ENCODE results near the gene MANSC1.
A peak's percentile ranks its signal among the peaks of the same experiment; 100 is the strongest.
"Not testable (repeated sequence)": the region's sequence is repeated elsewhere in the genome, so short reads cannot be mapped to it uniquely, and the experiment has no call there.

The MANSC1 gene

GRCh38 chr12:12333407-12334366 is 16.4 kb downstream of the MANSC1 start:
- peak in 6 of 42 donors; percentile 12 to 43 (median 34) for DNase-seq
- intact Hi-C loops (cut with DNase I), result no loop called here

GRCh38 chr12:12331896-12332295 is 18.1 kb downstream of the MANSC1 start:
- DNase-seq, result no peak
- intact Hi-C loops (cut with DNase I), result no loop called here

GRCh38 chr12:12331244-12331771 is 18.7 kb downstream of the MANSC1 start:
- intact Hi-C loops (cut with DNase I), result no loop called here
- DNase-seq, result peak in 35 of 42 donors; percentile 12 to 76 (median 38)

GRCh38 chr12:12327802-12328201 is 22.2 kb downstream of the MANSC1 start:
- intact Hi-C loops (cut with DNase I), result loop anchor here (5.0 kb wide), 1 partner anchor 246 kb away; no protein-coding TSS in a partner anchor
- DNase-seq, result peak in 4 of 42 donors; percentile 10 to 58 (median 30)

- intact Hi-C loops (cut with DNase I), result loop anchor here (5.0 kb wide), 1 partner anchor 244 kb away; no protein-coding TSS in a partner anchor
- no peak for DNase-seq
Observed at GRCh38 chr12:12326262-12326661, 23.8 kb downstream of the MANSC1 start.

- DNase-seq, result no peak
- intact Hi-C loops (cut with DNase I), result no loop called here
Observed at GRCh38 chr12:12323591-12323990, 26.5 kb downstream of the MANSC1 start.

GRCh38 chr12:12323118-12323517 is 26.9 kb downstream of the MANSC1 start:
- DNase-seq, result no peak
- intact Hi-C loops (cut with DNase I), result no loop called here

- DNase-seq, result no peak
- intact Hi-C loops (cut with DNase I), result no loop called here
Observed at GRCh38 chr12:12319451-12320183, 30.4 kb downstream of the MANSC1 start.

- intact Hi-C loops (cut with DNase I), result no loop called here
- no peak for DNase-seq
Observed at GRCh38 chr12:12315838-12316237, 34.2 kb downstream of the MANSC1 start.

- intact Hi-C loops (cut with DNase I); DNase-seq: not testable (repeated sequence)
Observed at GRCh38 chr12:12310695-12311094, 39.3 kb downstream of the MANSC1 start.

- no peak for DNase-seq
- intact Hi-C loops (cut with DNase I), result no loop called here
Observed at GRCh38 chr12:12305568-12306300, 44.3 kb downstream of the MANSC1 start.

- intact Hi-C loops (cut with DNase I), result no loop called here
Observed at GRCh38 chr12:12302976-12303375, 47.1 kb downstream of the MANSC1 start.

GRCh38 chr12:12301122-12301521 is 48.9 kb downstream of the MANSC1 start:
- intact Hi-C loops (cut with DNase I), result no loop called here
- DNase-seq, result no peak

More at GRCh38 chr12:12302976-12303375, 47.1 kb downstream of the MANSC1 start:
- DNase-seq, result no peak

GRCh38 chr12:12297201-12297830 is 52.7 kb downstream of the MANSC1 start:
- intact Hi-C loops (cut with DNase I), result no loop called here

GRCh38 chr12:12294215-12295005 is 55.6 kb downstream of the MANSC1 start:
- peak in 10 of 42 donors; percentile 2 to 40 (median 14) for DNase-seq

More at GRCh38 chr12:12297201-12297830, 52.7 kb downstream of the MANSC1 start:
- DNase-seq, result no peak

GRCh38 chr12:12290206-12290605 is 59.8 kb downstream of the MANSC1 start:
- DNase-seq, result no peak
- intact Hi-C loops (cut with DNase I), result no loop called here

More at GRCh38 chr12:12294215-12295005, 55.6 kb downstream of the MANSC1 start:
- intact Hi-C loops (cut with DNase I), result no loop called here

GRCh38 chr12:12286441-12286840 is 63.6 kb downstream of the MANSC1 start:
- no peak for DNase-seq
- intact Hi-C loops (cut with DNase I), result no loop called here
